Epithelial cell of esophagus (primary cell): ENCODE results near the gene CARHSP1.
"Not testable (repeated sequence)": the region's sequence is repeated elsewhere in the genome, so short reads cannot be mapped to it uniquely, and the experiment has no call there.

ENCODE experiments used
- DNase-seq: peaks from one replicate; pipeline ENCODE4 v3.0.0; 2010; ENCODE audit warnings: low read depth
- H3K4me3 ChIP-seq: 2 replicates; pipeline ENCODE4 v1.5.1; 2011; ENCODE audit warnings: mild to moderate bottlenecking, low read length, control low read depth
- CTCF ChIP-seq: IDR thresholded peaks from 2 replicates; pipeline ENCODE4 v1.5.1; 2011; ENCODE audit warnings: low read depth, mild to moderate bottlenecking, low read length, control low read depth, inconsistent platforms; ENCODE audit not compliant: insufficient read depth; ENCODE audit errors: missing control alignments

The CARHSP1 gene

GRCh38 chr16:8806272-8806983 is 62.4 kb downstream of the CARHSP1 start:
- DNase-seq: no peak
- no peak for TF ChIP-seq CTCF
- no peak overlapping the region for H3K4me3 ChIP-seq

- TF ChIP-seq CTCF: no peak
- DNase-seq: no peak
Observed at GRCh38 chr16:8804313-8804712, 64.5 kb downstream of the CARHSP1 start.

GRCh38 chr16:8803733-8804132 is 65.1 kb downstream of the CARHSP1 start:
- not testable (repeated sequence) for H3K4me3 ChIP-seq, DNase-seq

More at GRCh38 chr16:8804313-8804712, 64.5 kb downstream of the CARHSP1 start:
- no peak overlapping the region for H3K4me3 ChIP-seq
